HepG2 (cell line): ENCODE measurements around the gene TPPP3. TPM values are rescaled to one million over a fixed set of nuclear protein-coding genes. Genes with fewer than 3 reads are reported as not detected.

Experiments
- DDIT3 ChIP-seq: sonication (generic); formaldehyde crosslinking; IDR thresholded peaks from 2 replicates; pipeline ENCODE4 v1.4.0; 2020; ENCODE audit warnings: mild to moderate bottlenecking, missing genetic modification reagents
- FOXC1 ChIP-seq: sonication (generic); formaldehyde crosslinking; IDR thresholded peaks from 2 replicates; pipeline ENCODE4 v1.8.0; 2022; ENCODE audit warnings: mild to moderate bottlenecking, missing genetic modification reagents, borderline replicate concordance
- HMG20B ChIP-seq: conservative IDR thresholded peaks from 2 replicates; pipeline ENCODE4 v1.6.1; 2016; ENCODE audit warnings: missing genetic modification reagents, missing compliant biosample characterization
- MAX ChIP-seq: IDR thresholded peaks from 2 replicates; pipeline ENCODE4 v1.6.1; 2012; ENCODE audit warnings: inconsistent platforms
- MLLT10 ChIP-seq: sonication (generic); formaldehyde crosslinking; IDR thresholded peaks from 2 replicates; pipeline ENCODE4 v1.4.0; 2020; ENCODE audit warnings: missing genetic modification reagents
- MZF1 ChIP-seq: sonication (generic); formaldehyde crosslinking; IDR thresholded peaks from 2 replicates; pipeline ENCODE4 v1.8.1; 2023; ENCODE audit warnings: mild to moderate bottlenecking, missing genetic modification reagents, borderline replicate concordance
- NONO ChIP-seq, 2 experiments: fragments of 450-650 bp in 1 of 2; sonication (generic) in 1 of 2; formaldehyde crosslinking in 1 of 2; IDR thresholded peaks in 1 of 2; conservative IDR thresholded peaks in 1 of 2; 2 replicates each; pipeline versions ENCODE4 v1.6.1 to v1.8.0; 2017 to 2022; ENCODE audit warnings: mild to moderate bottlenecking in 1 of 2, missing genetic modification reagents in 1 of 2, moderate library complexity in 1 of 2
- PCBP1 ChIP-seq: fragments of 200-400 bp; formaldehyde crosslinking; IDR thresholded peaks from 2 replicates; pipeline ENCODE4 v1.6.1; 2017; ENCODE audit warnings: mild to moderate bottlenecking, low read depth, low read length, borderline replicate concordance
- PHF5A ChIP-seq: IDR thresholded peaks from one replicate; pipeline ENCODE4 v1.6.1; 2018; ENCODE audit warnings: low read depth, missing genetic modification reagents; ENCODE audit not compliant: unreplicated experiment
- POLR2AphosphoS2 ChIP-seq: IDR thresholded peaks from 2 replicates; pipeline ENCODE4 v1.6.1; 2011; ENCODE audit warnings: low read depth, low read length, improper control_type of control experiment
- SSRP1 ChIP-seq: IDR thresholded peaks from 2 replicates; pipeline ENCODE4 v1.6.1; 2016; ENCODE audit warnings: control low read depth
- THRA ChIP-seq: sonication (generic); formaldehyde crosslinking; IDR thresholded peaks from 2 replicates; pipeline ENCODE4 v1.4.0; 2020; ENCODE audit warnings: missing genetic modification reagents, borderline replicate concordance
- TIGD3 ChIP-seq: sonication (generic); formaldehyde crosslinking; IDR thresholded peaks from 2 replicates; pipeline ENCODE4 v1.5.1; 2020; ENCODE audit warnings: mild to moderate bottlenecking, missing genetic modification reagents, borderline replicate concordance
- ZBTB1 ChIP-seq: sonication (generic); formaldehyde crosslinking; IDR thresholded peaks from 2 replicates; pipeline ENCODE4 v1.4.0; 2020; ENCODE audit warnings: missing genetic modification reagents, borderline replicate concordance
- ZFX ChIP-seq: sonication (generic); formaldehyde crosslinking; IDR thresholded peaks from 2 replicates; pipeline ENCODE4 v1.4.0; 2020; ENCODE audit warnings: mild to moderate bottlenecking, low read depth, missing genetic modification reagents, moderate library complexity
- ZHX1 ChIP-seq: sonication (generic); formaldehyde crosslinking; IDR thresholded peaks from 2 replicates; pipeline ENCODE4 v1.8.1; 2022; ENCODE audit warnings: low read depth, mild to moderate bottlenecking, missing genetic modification reagents
- ZNF414 ChIP-seq: sonication (generic); formaldehyde crosslinking; IDR thresholded peaks from 2 replicates; pipeline ENCODE4 v1.5.0; 2020; ENCODE audit warnings: missing genetic modification reagents
- ZNF737 ChIP-seq: sonication (generic); formaldehyde crosslinking; IDR thresholded peaks from 2 replicates; pipeline ENCODE4 v1.5.0; 2020; ENCODE audit warnings: missing genetic modification reagents, mild to moderate bottlenecking, borderline replicate concordance
- ZNF800 ChIP-seq: sonication (generic); formaldehyde crosslinking; IDR thresholded peaks from 2 replicates; pipeline ENCODE4 v1.4.0; 2020; ENCODE audit warnings: missing genetic modification reagents
- polyA plus RNA-seq, 8 experiments: library from polyadenylated mRNA; depleted of rRNA in 3 of 8; stranded (reverse) in 7 of 8; unstranded in 1 of 8; fragments of >200 nt; fragmentation: Illumina TruSeq in 4 of 8; extraction: Trizol in 4 of 8; gene quantifications; 2 replicates each; pipeline versions ENCODE4 v1.2.1 to v1.2.3, GENCODE V29; 2011 to 2016; ENCODE audit warnings: low read depth in 4 of 8, missing spikeins in 1 of 8, mixed read lengths in 1 of 8; ENCODE audit not compliant: insufficient read depth in 1 of 8
- total RNA-seq, 5 experiments: library from RNA; depleted of rRNA; stranded (reverse); fragments of >200 nt; fragmentation: Illumina TruSeq; extraction: Trizol; gene quantifications; 2 replicates each; pipeline ENCODE4 v1.2.3, GENCODE V29; 2016; ENCODE audit warnings: low read depth in 1 of 5

The TPPP3 gene
- total and polyA plus RNA-seq, 2 of the 13 experiments (the other 11 are each of a cell fraction or from before 2014, with no cell fraction given) = 0.16 to 0.44 TPM

- TF ChIP-seq ZHX1 (CRISPR knock-in tag) (no peak), THRA (CRISPR knock-in tag) (no peak), ZBTB1 (CRISPR knock-in tag) (no peak), HMG20B (CRISPR knock-in tag) (no peak), DDIT3 (CRISPR knock-in tag) (no peak), PCBP1 (no peak), ZNF414 (CRISPR knock-in tag) (no peak), ZFX (peak; percentile 62; the same call in 1 of the 2 replicates), NONO (IDR thresholded peaks at IDR 0.05) (no peak), NONO (CRISPR knock-in tag; conservative IDR thresholded peaks at IDR 0.05) (no peak), PHF5A (CRISPR knock-in tag) (no peak), TIGD3 (CRISPR knock-in tag) (no peak), ZNF800 (CRISPR knock-in tag) (peak; percentile 93), SSRP1 (no peak), FOXC1 (CRISPR knock-in tag) (peak; percentile 41; the same call in 1 of the 2 replicates), ZNF737 (CRISPR knock-in tag) (no peak), MAX (peak; percentile 49; the same call in 1 of the 2 replicates), POLR2AphosphoS2 (no peak), MZF1 (CRISPR knock-in tag) (no peak), MLLT10 (no peak)
These were observed 37.9 kb upstream of the TPPP3 start, which contains the start of gene HSD11B2 (continued) for GRCh38 chr16:67430977-67431774.
